HepG2 (cell line): ENCODE measurements around the gene STK11. TPM values are rescaled to one million over a fixed set of nuclear protein-coding genes. Genes with fewer than 3 reads are reported as not detected.

Experiments
- ERF ChIP-seq: IDR thresholded peaks from 2 replicates; pipeline ENCODE4 v1.6.1; 2018; ENCODE audit warnings: missing biosample characterization, missing genetic modification reagents
- ETV5 ChIP-seq: IDR thresholded peaks from 2 replicates; pipeline ENCODE4 v1.6.1; 2018; ENCODE audit warnings: missing biosample characterization, missing genetic modification reagents, inconsistent platforms, borderline replicate concordance
- FOXA3 ChIP-seq: IDR thresholded peaks from 2 replicates; pipeline ENCODE4 v1.6.1; 2016; ENCODE audit warnings: missing genetic modification reagents, missing compliant biosample characterization
- GLI4 ChIP-seq: sonication (generic); formaldehyde crosslinking; IDR thresholded peaks from 2 replicates; pipeline ENCODE4 v1.5.1; 2020; ENCODE audit warnings: missing genetic modification reagents, mild to moderate bottlenecking, moderate library complexity, borderline replicate concordance
- HNRNPLL ChIP-seq: fragments of 200-400 bp; formaldehyde crosslinking; IDR thresholded peaks from 2 replicates; pipeline ENCODE4 v1.6.1; 2017; ENCODE audit warnings: mild to moderate bottlenecking, low read depth, low read length; ENCODE audit not compliant: poor library complexity, severe bottlenecking
- HOXA3 ChIP-seq: sonication (generic); formaldehyde crosslinking; IDR thresholded peaks from 2 replicates; pipeline ENCODE4 v1.5.0; 2020; ENCODE audit warnings: missing genetic modification reagents
- KAT2B ChIP-seq: fragments of 150-350 bp; IDR thresholded peaks from 2 replicates; pipeline ENCODE4 v1.6.1; 2014; ENCODE audit warnings: low read depth, low read length, borderline replicate concordance
- KDM1A ChIP-seq: IDR thresholded peaks from 2 replicates; pipeline ENCODE4 v1.6.1; 2016; ENCODE audit warnings: missing compliant biosample characterization
- KLF6 ChIP-seq: IDR thresholded peaks from 2 replicates; pipeline ENCODE4 v1.8.0; 2016; ENCODE audit warnings: missing biosample characterization, missing genetic modification reagents
- MED13 ChIP-seq: sonication (generic); formaldehyde crosslinking; IDR thresholded peaks from 2 replicates; pipeline ENCODE4 v1.5.0; 2020; ENCODE audit warnings: missing genetic modification reagents
- NAIF1 ChIP-seq: sonication (generic); formaldehyde crosslinking; IDR thresholded peaks from 2 replicates; pipeline ENCODE4 v1.5.0; 2020; ENCODE audit warnings: mild to moderate bottlenecking, missing genetic modification reagents, borderline replicate concordance
- NFIC ChIP-seq: IDR thresholded peaks from 2 replicates; pipeline ENCODE4 v1.6.1; 2012; ENCODE audit warnings: mild to moderate bottlenecking, low read length, inconsistent platforms
- PTBP1 ChIP-seq: fragments of 200-400 bp; formaldehyde crosslinking; IDR thresholded peaks from 2 replicates; pipeline ENCODE4 v1.6.1; 2018; ENCODE audit warnings: low read length, low read depth; ENCODE audit not compliant: poor library complexity, severe bottlenecking
- RFXAP ChIP-seq: sonication (generic); formaldehyde crosslinking; IDR thresholded peaks from 2 replicates; pipeline ENCODE4 v1.4.0; 2020; ENCODE audit warnings: missing genetic modification reagents, borderline replicate concordance
- SP140L ChIP-seq: sonication (generic); formaldehyde crosslinking; IDR thresholded peaks from 2 replicates; pipeline ENCODE4 v1.4.0; 2020; ENCODE audit warnings: missing genetic modification reagents, borderline replicate concordance
- TFAP4 ChIP-seq: sonication (generic); IDR thresholded peaks from 2 replicates; pipeline ENCODE4 v1.6.1; 2016; ENCODE audit warnings: low read depth, borderline replicate concordance
- ZBTB10 ChIP-seq: sonication (generic); formaldehyde crosslinking; IDR thresholded peaks from 2 replicates; pipeline ENCODE4 v1.4.0; 2020; ENCODE audit warnings: missing genetic modification reagents, borderline replicate concordance
- ZBTB21 ChIP-seq: sonication (generic); formaldehyde crosslinking; IDR thresholded peaks from 2 replicates; pipeline ENCODE4 v1.4.0; 2020; ENCODE audit warnings: missing genetic modification reagents
- ZBTB26 ChIP-seq: IDR thresholded peaks from 2 replicates; pipeline ENCODE4 v1.6.1; 2016; ENCODE audit warnings: missing compliant biosample characterization, missing genetic modification reagents, borderline replicate concordance
- ZFP82 ChIP-seq: sonication (generic); formaldehyde crosslinking; IDR thresholded peaks from 2 replicates; pipeline ENCODE4 v1.5.1; 2020; ENCODE audit warnings: mild to moderate bottlenecking, missing genetic modification reagents, borderline replicate concordance
- ZNF12 ChIP-seq: sonication (generic); formaldehyde crosslinking; IDR thresholded peaks from 2 replicates; pipeline ENCODE4 v1.5.0; 2020; ENCODE audit warnings: missing genetic modification reagents
- ZNF136 ChIP-seq: sonication (generic); formaldehyde crosslinking; IDR thresholded peaks from 2 replicates; pipeline ENCODE4 v1.8.1; 2022; ENCODE audit warnings: low read depth, mild to moderate bottlenecking, moderate library complexity, missing genetic modification reagents
- ZNF441 ChIP-seq: sonication (generic); formaldehyde crosslinking; IDR thresholded peaks from 2 replicates; pipeline ENCODE4 v1.7.0; 2021; ENCODE audit warnings: missing genetic modification reagents, borderline replicate concordance
- ZNF589 ChIP-seq: sonication (generic); formaldehyde crosslinking; conservative IDR thresholded peaks from 2 replicates; pipeline ENCODE4 v1.8.0; 2022; ENCODE audit warnings: mild to moderate bottlenecking, moderate library complexity, missing genetic modification reagents
- ZNF839 ChIP-seq: sonication (generic); formaldehyde crosslinking; IDR thresholded peaks from 2 replicates; pipeline ENCODE4 v1.4.0; 2020; ENCODE audit warnings: missing genetic modification reagents, mild to moderate bottlenecking, borderline replicate concordance
- ZZZ3 ChIP-seq: sonication (generic); formaldehyde crosslinking; IDR thresholded peaks from 2 replicates; pipeline ENCODE4 v1.4.0; 2020; ENCODE audit warnings: missing genetic modification reagents, mild to moderate bottlenecking, borderline replicate concordance
- polyA plus RNA-seq, 8 experiments: library from polyadenylated mRNA; depleted of rRNA in 3 of 8; stranded (reverse) in 7 of 8; unstranded in 1 of 8; fragments of >200 nt; fragmentation: Illumina TruSeq in 4 of 8; extraction: Trizol in 4 of 8; gene quantifications; 2 replicates each; pipeline versions ENCODE4 v1.2.1 to v1.2.3, GENCODE V29; 2011 to 2016; ENCODE audit warnings: low read depth in 4 of 8, missing spikeins in 1 of 8, mixed read lengths in 1 of 8; ENCODE audit not compliant: insufficient read depth in 1 of 8
- total RNA-seq, 5 experiments: library from RNA; depleted of rRNA; stranded (reverse); fragments of >200 nt; fragmentation: Illumina TruSeq; extraction: Trizol; gene quantifications; 2 replicates each; pipeline ENCODE4 v1.2.3, GENCODE V29; 2016; ENCODE audit warnings: low read depth in 1 of 5

STK11 gene
- total and polyA plus RNA-seq, 2 of the 13 experiments (the other 11 are each of a cell fraction or from before 2014, with no cell fraction given), result 27.5 to 43.6 TPM

- no peak for TF ChIP-seq SP140L (CRISPR knock-in tag)
- no peak for TF ChIP-seq GLI4 (CRISPR knock-in tag)
- TF ChIP-seq ZNF12 (CRISPR knock-in tag), result peak; percentile 60; the same call in 1 of the 2 replicates
- no peak for TF ChIP-seq ZFP82
- 0 out of 2 replicates have a peak, but pooled peaks have one; percentile 40 for TF ChIP-seq ZNF589 (CRISPR knock-in tag)
- TF ChIP-seq KLF6, result 0 out of 2 replicates have a peak, but pooled peaks have one; percentile 56
- TF ChIP-seq HNRNPLL, result peak; percentile 15
- TF ChIP-seq ZNF136 (CRISPR knock-in tag), result peak; percentile 79; the same call in 1 of the 2 replicates
- no peak for TF ChIP-seq ZBTB21 (CRISPR knock-in tag)
- no peak for TF ChIP-seq NFIC
- TF ChIP-seq MED13 (CRISPR knock-in tag), result no peak
- TF ChIP-seq FOXA3, result 0 out of 2 replicates have a peak, but pooled peaks have one; percentile 20
- no peak for TF ChIP-seq RFXAP (CRISPR knock-in tag)
- no peak for TF ChIP-seq NAIF1 (CRISPR knock-in tag)
- peak; percentile 61 for TF ChIP-seq HOXA3 (CRISPR knock-in tag)
- TF ChIP-seq PTBP1, result no peak
- no peak for TF ChIP-seq KAT2B
- peak; percentile 33; the same call in 1 of the 2 replicates for TF ChIP-seq ZNF441 (CRISPR knock-in tag)
- peak; percentile 73; the same call in 1 of the 2 replicates for TF ChIP-seq ZZZ3 (CRISPR knock-in tag)
- peak; percentile 78 for TF ChIP-seq ETV5 (CRISPR knock-in tag)
- 0 out of 2 replicates have a peak, but pooled peaks have one; percentile 36 for TF ChIP-seq ZNF839 (CRISPR knock-in tag)
- TF ChIP-seq ERF (CRISPR knock-in tag), result peak; percentile 85
- TF ChIP-seq TFAP4, result peak; percentile 34; the same call in 1 of the 2 replicates
- TF ChIP-seq ZBTB26, result no peak; the same call in 1 of the 2 replicates
- TF ChIP-seq KDM1A, result peak; percentile 80; the same call in 1 of the 2 replicates
- TF ChIP-seq ZBTB10 (CRISPR knock-in tag), result 0 out of 2 replicates have a peak, but pooled peaks have one; percentile 66
Observed at GRCh38 chr19:1264801-1265614, 59.4 kb downstream of the STK11 start (continued).
